Smooth muscle cell (in vitro differentiated cells): ENCODE measurements around the gene ANKLE1. TPM values are rescaled to one million over a fixed set of nuclear protein-coding genes. Genes with fewer than 3 reads are reported as not detected.

ENCODE experiments used
- DNase-seq: peaks from one replicate; lab custom pipeline; 2025; ENCODE audit not compliant: unreplicated experiment; lab: John Stamatoyannopoulos, UW
- H2AFZ ChIP-seq: fragments of 200-600 bp; sonication (generic); 2 replicates; pipeline ENCODE4 v1.6.0; 2016; ENCODE audit warnings: antibody characterized with exemption, low read depth, mild to moderate bottlenecking
- H3F3A ChIP-seq: fragments of 200-600 bp; sonication (generic); 2 replicates; pipeline ENCODE4 v1.6.0; 2017; ENCODE audit warnings: antibody characterized with exemption, low read depth
- H3K27ac ChIP-seq: fragments of 200-600 bp; sonication (generic); 2 replicates; pipeline ENCODE4 v1.5.1; 2016; ENCODE audit warnings: low read depth, mild to moderate bottlenecking
- H3K27me3 ChIP-seq: fragments of 200-600 bp; sonication (generic); 2 replicates; pipeline ENCODE4 v1.6.1; 2016; ENCODE audit warnings: low read depth, mild to moderate bottlenecking
- H3K36me3 ChIP-seq: fragments of 200-600 bp; sonication (generic); 2 replicates; pipeline ENCODE4 v1.5.1; 2016; ENCODE audit warnings: low read depth
- H3K4me1 ChIP-seq: fragments of 200-600 bp; sonication (generic); 2 replicates; pipeline ENCODE4 v1.5.1; 2016; ENCODE audit warnings: low read depth
- H3K4me2 ChIP-seq: fragments of 200-600 bp; sonication (generic); 2 replicates; pipeline ENCODE4 v1.6.0; 2016; ENCODE audit warnings: mild to moderate bottlenecking
- H3K4me3 ChIP-seq: fragments of 200-600 bp; sonication (generic); 2 replicates; pipeline ENCODE4 v1.5.1; 2016; ENCODE audit warnings: mild to moderate bottlenecking
- H3K79me2 ChIP-seq: fragments of 200-600 bp; sonication (generic); 2 replicates; pipeline ENCODE4 v1.6.0; 2016; ENCODE audit warnings: low read depth, mild to moderate bottlenecking
- H3K9ac ChIP-seq: fragments of 200-600 bp; sonication (generic); 2 replicates; pipeline ENCODE4 v1.6.0; 2016; ENCODE audit warnings: low read depth
- H3K9me3 ChIP-seq: fragments of 200-600 bp; sonication (generic); replicated peaks from 2 replicates; pipeline ENCODE4 v1.5.1; 2016; ENCODE audit warnings: low read depth
- H4K20me1 ChIP-seq: fragments of 200-600 bp; sonication (generic); 2 replicates; pipeline ENCODE4 v1.6.0; 2016; ENCODE audit warnings: low read depth
- CTCF ChIP-seq: fragments of 200-600 bp; sonication (generic); IDR thresholded peaks from 2 replicates; pipeline ENCODE4 v1.5.1; 2017; ENCODE audit warnings: borderline replicate concordance, mild to moderate bottlenecking, antibody characterized with exemption; ENCODE audit not compliant: insufficient read depth, poor library complexity, severe bottlenecking
- WGBS: methylation state at CpG from one replicate; pipeline ENCODE4 v1.1.7; 2016; ENCODE audit warnings: low lambda C conversion rate; 5-methylcytosine and 5-hydroxymethylcytosine counted together
- polyA plus RNA-seq: library from polyadenylated mRNA; unstranded; fragments of >200 nt; fragmentation: Nextera tagmentation; extraction: Ambion mirVana; gene quantifications from 2 replicates; pipeline ENCODE4 v1.2.1, GENCODE V29; 2016
- total RNA-seq: library from RNA; depleted of rRNA; stranded (reverse); fragments of >200 nt; gene quantifications from 2 replicates; pipeline ENCODE4 v1.2.3, GENCODE V29; 2014

Gene ANKLE1
- total and polyA plus RNA-seq, 2 experiments from 2014 or later, result 0.36 to 0.61 TPM

DNA sequence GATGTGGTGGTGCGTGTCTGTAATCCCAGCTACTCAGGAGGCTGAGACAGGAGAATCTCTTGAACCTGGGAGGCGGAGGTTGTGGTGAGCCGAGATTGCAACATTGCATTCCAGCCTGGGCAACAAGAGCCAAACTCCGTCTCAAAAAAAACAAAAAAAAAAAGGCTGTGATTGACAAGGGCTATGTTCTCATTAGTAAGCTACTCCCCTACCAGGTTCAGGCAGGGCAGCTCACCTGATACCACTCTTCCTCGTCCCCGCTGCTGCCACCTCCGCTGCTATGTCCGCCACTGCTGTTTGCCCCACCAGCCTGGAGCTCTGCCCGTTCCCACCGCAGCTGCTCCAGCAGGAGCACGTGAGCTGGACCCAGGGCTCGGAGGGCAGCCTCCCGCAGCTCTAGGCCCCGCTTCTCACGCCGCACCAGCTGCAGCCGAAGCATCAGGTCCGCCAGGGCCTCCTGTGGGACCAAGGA lies 26.5 kb upstream of the ANKLE1 start:
- WGBS, result 86% methylated on average over 18 of the region's 18 CpGs
- Histone ChIP-seq H3K4me3 (no peak overlapping the region), H3K4me2 (no peak overlapping the region), H3K36me3 (no peaks in the 10 kb centered on the region), H3K4me1 (no peaks in the 10 kb centered on the region), H3F3A (no peaks in the 10 kb centered on the region), H3K27ac (no peak overlapping the region), H3K27me3 (no peaks in the 10 kb centered on the region), H3K9ac (no peak overlapping the region), H2AFZ (no peak overlapping the region), H4K20me1 (no peaks in the 10 kb centered on the region), H3K79me2 (no peaks in the 10 kb centered on the region), H3K9me3 (no peaks in the 10 kb centered on the region)
- no peak for TF ChIP-seq CTCF
- no peak for DNase-seq

- no peaks in the 10 kb centered on the region for H4K20me1 ChIP-seq
- no peaks in the 10 kb centered on the region for H3K36me3 ChIP-seq
- H3K4me1 ChIP-seq, result no peaks in the 10 kb centered on the region
- no peak overlapping the region for H3K9ac ChIP-seq
- H3K27ac ChIP-seq, result no peak overlapping the region
- H3K9me3 ChIP-seq, result no peaks in the 10 kb centered on the region
- 80% methylated on average over 3 of the region's 3 CpGs for WGBS
- DNase-seq, result no peak
- H3K4me3 ChIP-seq, result no peak overlapping the region
- no peaks in the 10 kb centered on the region for H3K79me2 ChIP-seq
- no peak overlapping the region for H2AFZ ChIP-seq
- TF ChIP-seq CTCF, result no peak
- no peaks in the 10 kb centered on the region for H3K27me3 ChIP-seq
- no peaks in the 10 kb centered on the region for H3F3A ChIP-seq
- no peak overlapping the region for H3K4me2 ChIP-seq
These were observed 25.6 kb upstream of the ANKLE1 start for GRCh38 chr19:17256130-17256529.

DNA sequence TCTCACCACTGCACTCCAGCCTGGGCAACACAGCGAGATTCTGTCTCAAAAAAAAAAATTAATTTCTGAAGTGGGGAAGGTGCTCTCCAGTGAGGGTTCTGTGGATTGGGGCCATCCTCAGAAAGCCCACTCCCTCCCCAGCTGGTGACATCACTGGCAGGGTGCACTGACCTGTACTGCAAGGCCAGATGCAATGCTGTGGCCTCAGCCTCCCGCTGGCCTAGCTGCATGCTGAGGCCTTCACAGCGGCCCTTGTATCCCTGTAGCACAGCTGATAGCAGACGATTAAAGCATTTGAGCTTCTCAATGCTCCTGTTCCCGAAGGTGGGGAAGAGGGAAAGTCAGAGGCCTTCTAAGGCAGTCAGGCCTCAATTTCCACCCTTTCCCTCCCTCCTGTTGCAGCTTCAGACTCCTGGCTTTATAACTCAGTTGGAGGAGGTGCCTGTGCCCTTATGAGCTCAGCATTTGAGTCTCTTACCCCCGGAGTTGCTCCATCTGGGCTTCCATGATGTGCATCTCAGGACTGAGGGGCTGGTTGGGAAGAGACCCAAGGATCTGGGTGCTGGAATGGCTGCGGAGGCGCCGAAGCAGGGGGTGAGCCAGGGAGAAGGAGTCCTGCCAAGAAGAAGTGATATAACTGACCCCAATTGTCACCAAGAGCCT lies 22.5 kb upstream of the ANKLE1 start:
- no peak for DNase-seq
- no peaks in the 10 kb centered on the region for H3K79me2 ChIP-seq
- H3K9ac ChIP-seq, result no peak overlapping the region
- no peak for TF ChIP-seq CTCF
- no peaks in the 10 kb centered on the region for H4K20me1 ChIP-seq
- H3K27me3 ChIP-seq, result no peaks in the 10 kb centered on the region
- H3K4me3 ChIP-seq, result no peak overlapping the region
- no peak overlapping the region for H2AFZ ChIP-seq
- no peak overlapping the region for H3K4me2 ChIP-seq
- H3K27ac ChIP-seq, result no peak overlapping the region
- H3F3A ChIP-seq, result no peaks in the 10 kb centered on the region
- H3K4me1 ChIP-seq, result no peaks in the 10 kb centered on the region
- no peaks in the 10 kb centered on the region for H3K36me3 ChIP-seq
- WGBS, result 94% methylated on average over 9 of the region's 9 CpGs
- no peaks in the 10 kb centered on the region for H3K9me3 ChIP-seq

GRCh38 chr19:17259934-17260333 lies 21.8 kb upstream of the ANKLE1 start:
- H3K79me2 ChIP-seq, result no peaks in the 10 kb centered on the region
- no peaks in the 10 kb centered on the region for H3K27me3 ChIP-seq
- no peak overlapping the region for H2AFZ ChIP-seq
- no peaks in the 10 kb centered on the region for H3K36me3 ChIP-seq
- no peak for TF ChIP-seq CTCF
- DNase-seq, result no peak
- H3K4me3 ChIP-seq, result no peak overlapping the region
- WGBS, result 40% methylated on average over 1 of the region's 1 CpG
- H3K9ac ChIP-seq, result no peak overlapping the region
- no peak overlapping the region for H3K4me2 ChIP-seq
- H3K4me1 ChIP-seq, result no peaks in the 10 kb centered on the region
- H3K9me3 ChIP-seq, result no peaks in the 10 kb centered on the region
- H4K20me1 ChIP-seq, result no peaks in the 10 kb centered on the region
- H3F3A ChIP-seq, result no peaks in the 10 kb centered on the region
- H3K27ac ChIP-seq, result no peak overlapping the region
